GM23338 (cell line): ENCODE measurements around the gene MYO1A. TPM values are rescaled to one million over a fixed set of nuclear protein-coding genes. Genes with fewer than 3 reads are reported as not detected.

ENCODE experiments used
- CREB1 ChIP-seq: fragments of 250-450 bp; sonication (Bioruptor Pico); IDR thresholded peaks from 2 replicates; pipeline ENCODE4 v1.5.0; 2020; ENCODE audit warnings: low read depth, mild to moderate bottlenecking, moderate library complexity
- EZH2 ChIP-seq: fragments of 200-600 bp; sonication (generic); IDR thresholded peaks from one replicate; pipeline ENCODE4 v1.8.0; 2017; ENCODE audit warnings: antibody characterized with exemption, mild to moderate bottlenecking, low read depth; ENCODE audit not compliant: unreplicated experiment
- EZH2phosphoT487 ChIP-seq: fragments of 200-600 bp; sonication (generic); IDR thresholded peaks from one replicate; pipeline ENCODE4 v1.8.1; 2018; ENCODE audit warnings: antibody characterized with exemption; ENCODE audit not compliant: unreplicated experiment
- JUNB ChIP-seq: IDR thresholded peaks from one replicate; pipeline ENCODE4 v1.6.1; 2016; ENCODE audit warnings: antibody characterized with exemption; ENCODE audit not compliant: unreplicated experiment
- NANOG ChIP-seq: IDR thresholded peaks from 2 replicates; pipeline ENCODE4 v1.6.1; 2016; ENCODE audit warnings: antibody characterized with exemption, borderline replicate concordance
- STAT1 ChIP-seq: IDR thresholded peaks from one replicate; pipeline ENCODE4 v1.6.1; 2016; ENCODE audit warnings: antibody characterized with exemption; ENCODE audit not compliant: unreplicated experiment
- ZNF114 ChIP-seq: fragments of 250-450 bp; sonication (Bioruptor Pico); IDR thresholded peaks from 2 replicates; pipeline ENCODE4 v1.5.0; 2020; ENCODE audit warnings: mild to moderate bottlenecking, moderate library complexity
- ZNF331 ChIP-seq: fragments of 250-450 bp; sonication (Bioruptor Pico); IDR thresholded peaks from 2 replicates; pipeline ENCODE4 v1.5.0; 2020; ENCODE audit warnings: low read depth, mild to moderate bottlenecking, moderate library complexity
- polyA plus RNA-seq: library from polyadenylated mRNA; unstranded; fragments of >200 nt; fragmentation: Nextera tagmentation; extraction: Ambion mirVana; gene quantifications from 2 replicates; pipeline ENCODE4 v1.2.1, GENCODE V29; 2016
- total RNA-seq: library from RNA; depleted of rRNA; stranded (reverse); fragments of >200 nt; shearing (Covaris generic); gene quantifications from 2 replicates; pipeline ENCODE4 v1.2.3, GENCODE V29; 2014
- TF ChIP-seq, protein P1 (sequence below): fragments of 250-450 bp; sonication (Bioruptor Pico); IDR thresholded peaks from 2 replicates; pipeline ENCODE4 v1.5.0; 2020; ENCODE audit warnings: mild to moderate bottlenecking, moderate library complexity
- TF ChIP-seq, protein P2 (sequence below): IDR thresholded peaks from one replicate; pipeline ENCODE4 v1.6.1; 2018; ENCODE audit warnings: antibody characterized with exemption; ENCODE audit not compliant: unreplicated experiment

The MYO1A gene
- total and polyA plus RNA-seq, 2 experiments from 2014 or later, result not detected

DNA sequence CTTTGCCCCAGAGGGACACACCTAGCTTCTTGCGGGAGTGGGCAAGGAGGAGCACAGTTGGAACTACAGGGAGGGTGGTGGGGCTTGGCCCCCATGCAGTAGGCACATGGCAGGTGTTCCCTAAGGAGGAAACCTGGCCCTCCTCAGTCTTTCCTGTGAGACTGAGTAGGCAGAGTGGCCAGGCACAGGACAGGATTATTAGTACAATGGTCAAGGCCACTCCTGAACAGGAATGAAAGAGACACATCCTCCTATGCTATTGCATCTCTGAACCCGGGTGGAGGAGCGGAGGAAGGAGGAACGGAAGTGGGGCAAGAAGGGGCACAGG lies 846 bp downstream of the MYO1A start (continued):
- TF ChIP-seq, protein P1, sequence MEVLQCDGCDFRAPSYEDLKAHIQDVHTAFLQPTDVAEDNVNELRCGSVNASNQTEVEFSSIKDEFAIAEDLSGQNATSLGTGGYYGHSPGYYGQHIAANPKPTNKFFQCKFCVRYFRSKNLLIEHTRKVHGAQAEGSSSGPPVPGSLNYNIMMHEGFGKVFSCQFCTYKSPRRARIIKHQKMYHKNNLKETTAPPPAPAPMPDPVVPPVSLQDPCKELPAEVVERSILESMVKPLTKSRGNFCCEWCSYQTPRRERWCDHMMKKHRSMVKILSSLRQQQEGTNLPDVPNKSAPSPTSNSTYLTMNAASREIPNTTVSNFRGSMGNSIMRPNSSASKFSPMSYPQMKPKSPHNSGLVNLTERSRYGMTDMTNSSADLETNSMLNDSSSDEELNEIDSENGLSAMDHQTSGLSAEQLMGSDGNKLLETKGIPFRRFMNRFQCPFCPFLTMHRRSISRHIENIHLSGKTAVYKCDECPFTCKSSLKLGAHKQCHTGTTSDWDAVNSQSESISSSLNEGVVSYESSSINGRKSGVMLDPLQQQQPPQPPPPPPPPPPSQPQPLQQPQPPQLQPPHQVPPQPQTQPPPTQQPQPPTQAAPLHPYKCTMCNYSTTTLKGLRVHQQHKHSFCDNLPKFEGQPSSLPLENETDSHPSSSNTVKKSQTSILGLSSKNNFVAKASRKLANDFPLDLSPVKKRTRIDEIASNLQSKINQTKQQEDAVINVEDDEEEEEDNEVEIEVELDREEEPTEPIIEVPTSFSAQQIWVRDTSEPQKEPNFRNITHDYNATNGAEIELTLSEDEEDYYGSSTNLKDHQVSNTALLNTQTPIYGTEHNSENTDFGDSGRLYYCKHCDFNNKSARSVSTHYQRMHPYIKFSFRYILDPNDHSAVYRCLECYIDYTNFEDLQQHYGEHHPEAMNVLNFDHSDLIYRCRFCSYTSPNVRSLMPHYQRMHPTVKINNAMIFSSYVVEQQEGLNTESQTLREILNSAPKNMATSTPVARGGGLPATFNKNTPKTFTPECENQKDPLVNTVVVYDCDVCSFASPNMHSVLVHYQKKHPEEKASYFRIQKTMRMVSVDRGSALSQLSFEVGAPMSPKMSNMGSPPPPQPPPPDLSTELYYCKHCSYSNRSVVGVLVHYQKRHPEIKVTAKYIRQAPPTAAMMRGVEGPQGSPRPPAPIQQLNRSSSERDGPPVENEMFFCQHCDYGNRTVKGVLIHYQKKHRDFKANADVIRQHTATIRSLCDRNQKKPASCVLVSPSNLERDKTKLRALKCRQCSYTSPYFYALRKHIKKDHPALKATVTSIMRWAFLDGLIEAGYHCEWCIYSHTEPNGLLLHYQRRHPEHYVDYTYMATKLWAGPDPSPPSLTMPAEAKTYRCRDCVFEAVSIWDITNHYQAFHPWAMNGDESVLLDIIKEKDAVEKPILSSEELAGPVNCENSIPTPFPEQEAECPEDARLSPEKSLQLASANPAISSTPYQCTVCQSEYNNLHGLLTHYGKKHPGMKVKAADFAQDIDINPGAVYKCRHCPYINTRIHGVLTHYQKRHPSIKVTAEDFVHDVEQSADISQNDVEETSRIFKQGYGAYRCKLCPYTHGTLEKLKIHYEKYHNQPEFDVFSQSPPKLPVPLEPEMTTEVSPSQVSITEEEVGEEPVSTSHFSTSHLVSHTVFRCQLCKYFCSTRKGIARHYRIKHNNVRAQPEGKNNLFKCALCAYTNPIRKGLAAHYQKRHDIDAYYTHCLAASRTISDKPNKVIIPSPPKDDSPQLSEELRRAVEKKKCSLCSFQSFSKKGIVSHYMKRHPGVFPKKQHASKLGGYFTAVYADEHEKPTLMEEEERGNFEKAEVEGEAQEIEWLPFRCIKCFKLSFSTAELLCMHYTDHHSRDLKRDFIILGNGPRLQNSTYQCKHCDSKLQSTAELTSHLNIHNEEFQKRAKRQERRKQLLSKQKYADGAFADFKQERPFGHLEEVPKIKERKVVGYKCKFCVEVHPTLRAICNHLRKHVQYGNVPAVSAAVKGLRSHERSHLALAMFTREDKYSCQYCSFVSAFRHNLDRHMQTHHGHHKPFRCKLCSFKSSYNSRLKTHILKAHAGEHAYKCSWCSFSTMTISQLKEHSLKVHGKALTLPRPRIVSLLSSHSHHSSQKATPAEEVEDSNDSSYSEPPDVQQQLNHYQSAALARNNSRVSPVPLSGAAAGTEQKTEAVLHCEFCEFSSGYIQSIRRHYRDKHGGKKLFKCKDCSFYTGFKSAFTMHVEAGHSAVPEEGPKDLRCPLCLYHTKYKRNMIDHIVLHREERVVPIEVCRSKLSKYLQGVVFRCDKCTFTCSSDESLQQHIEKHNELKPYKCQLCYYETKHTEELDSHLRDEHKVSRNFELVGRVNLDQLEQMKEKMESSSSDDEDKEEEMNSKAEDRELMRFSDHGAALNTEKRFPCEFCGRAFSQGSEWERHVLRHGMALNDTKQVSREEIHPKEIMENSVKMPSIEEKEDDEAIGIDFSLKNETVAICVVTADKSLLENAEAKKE, result no peak
- TF ChIP-seq EZH2, result no peak
- TF ChIP-seq STAT1, result no peak
- no peak for TF ChIP-seq ZNF331 (CRISPR knock-in tag)
- TF ChIP-seq EZH2phosphoT487, result no peak
- no peak for TF ChIP-seq CREB1 (CRISPR knock-in tag)
- no peak for TF ChIP-seq JUNB
- TF ChIP-seq ZNF114 (CRISPR knock-in tag), result no peak
- TF ChIP-seq, protein P2, sequence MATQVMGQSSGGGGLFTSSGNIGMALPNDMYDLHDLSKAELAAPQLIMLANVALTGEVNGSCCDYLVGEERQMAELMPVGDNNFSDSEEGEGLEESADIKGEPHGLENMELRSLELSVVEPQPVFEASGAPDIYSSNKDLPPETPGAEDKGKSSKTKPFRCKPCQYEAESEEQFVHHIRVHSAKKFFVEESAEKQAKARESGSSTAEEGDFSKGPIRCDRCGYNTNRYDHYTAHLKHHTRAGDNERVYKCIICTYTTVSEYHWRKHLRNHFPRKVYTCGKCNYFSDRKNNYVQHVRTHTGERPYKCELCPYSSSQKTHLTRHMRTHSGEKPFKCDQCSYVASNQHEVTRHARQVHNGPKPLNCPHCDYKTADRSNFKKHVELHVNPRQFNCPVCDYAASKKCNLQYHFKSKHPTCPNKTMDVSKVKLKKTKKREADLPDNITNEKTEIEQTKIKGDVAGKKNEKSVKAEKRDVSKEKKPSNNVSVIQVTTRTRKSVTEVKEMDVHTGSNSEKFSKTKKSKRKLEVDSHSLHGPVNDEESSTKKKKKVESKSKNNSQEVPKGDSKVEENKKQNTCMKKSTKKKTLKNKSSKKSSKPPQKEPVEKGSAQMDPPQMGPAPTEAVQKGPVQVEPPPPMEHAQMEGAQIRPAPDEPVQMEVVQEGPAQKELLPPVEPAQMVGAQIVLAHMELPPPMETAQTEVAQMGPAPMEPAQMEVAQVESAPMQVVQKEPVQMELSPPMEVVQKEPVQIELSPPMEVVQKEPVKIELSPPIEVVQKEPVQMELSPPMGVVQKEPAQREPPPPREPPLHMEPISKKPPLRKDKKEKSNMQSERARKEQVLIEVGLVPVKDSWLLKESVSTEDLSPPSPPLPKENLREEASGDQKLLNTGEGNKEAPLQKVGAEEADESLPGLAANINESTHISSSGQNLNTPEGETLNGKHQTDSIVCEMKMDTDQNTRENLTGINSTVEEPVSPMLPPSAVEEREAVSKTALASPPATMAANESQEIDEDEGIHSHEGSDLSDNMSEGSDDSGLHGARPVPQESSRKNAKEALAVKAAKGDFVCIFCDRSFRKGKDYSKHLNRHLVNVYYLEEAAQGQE, result no peak
- TF ChIP-seq NANOG, result no peak
